Osteoblast (primary cell): Measurements from ENCODE around the gene LTA. TPM values are rescaled to one million over a fixed set of nuclear protein-coding genes. Genes with fewer than 3 reads are reported as not detected.

ENCODE experiments used
- DNase-seq: peaks from one replicate; pipeline ENCODE4 v3.0.0; 2011; ENCODE audit warnings: low spot score, mixed read lengths; ENCODE audit not compliant: insufficient read length; ENCODE audit errors: missing footprints
- H2AFZ ChIP-seq: 2 replicates; pipeline ENCODE4 v1.6.0; 2011; ENCODE audit warnings: mild to moderate bottlenecking, low read length
- H3K27ac ChIP-seq: 2 replicates; pipeline ENCODE4 v1.5.1; 2011; ENCODE audit warnings: mild to moderate bottlenecking, low read depth, low read length, moderate library complexity
- H3K27me3 ChIP-seq: 2 replicates; pipeline ENCODE4 v1.6.0; 2012; ENCODE audit warnings: mild to moderate bottlenecking, control low read depth, inconsistent platforms, low read length, moderate library complexity; ENCODE audit not compliant: insufficient read depth
- H3K36me3 ChIP-seq: 2 replicates; pipeline ENCODE4 v1.5.1; 2011; ENCODE audit warnings: mild to moderate bottlenecking, low read length, control low read depth, moderate library complexity; ENCODE audit not compliant: insufficient read depth
- H3K4me1 ChIP-seq: 2 replicates; pipeline ENCODE4 v1.5.1; 2011; ENCODE audit warnings: mild to moderate bottlenecking, low read length, control low read depth, moderate library complexity; ENCODE audit not compliant: insufficient read depth
- H3K4me2 ChIP-seq: 2 replicates; pipeline ENCODE4 v1.6.0; 2011; ENCODE audit warnings: mild to moderate bottlenecking, low read length; ENCODE audit not compliant: insufficient read depth
- H3K4me3 ChIP-seq: fragments of 200-600 bp; sonication (generic); 3 replicates; pipeline ENCODE4 v1.5.1; 2012; ENCODE audit warnings: mild to moderate bottlenecking, low read length, inconsistent platforms; ENCODE audit not compliant: insufficient read depth
- H3K79me2 ChIP-seq: 2 replicates; pipeline ENCODE4 v1.6.0; 2012; ENCODE audit warnings: mild to moderate bottlenecking, low read length, control low read depth, inconsistent platforms; ENCODE audit not compliant: insufficient read depth
- H3K9me3 ChIP-seq: 2 replicates; pipeline ENCODE4 v1.5.1; 2011; ENCODE audit warnings: low read depth, low read length, control low read depth
- H4K20me1 ChIP-seq: 2 replicates; pipeline ENCODE4 v1.6.0; 2012; ENCODE audit warnings: mild to moderate bottlenecking, low read length, control low read depth; ENCODE audit not compliant: insufficient read depth
- CTCF ChIP-seq: IDR thresholded peaks from 2 replicates; pipeline ENCODE4 v1.5.1; 2011; ENCODE audit warnings: mild to moderate bottlenecking, low read depth, low read length, moderate library complexity; ENCODE audit errors: extremely low read depth
- small RNA-seq: library from RNA; depleted of rRNA; stranded (forward); fragments of <200 nt; gene quantifications from one replicate; pipeline ENCODE3, GENCODE V24; 2012
- total RNA-seq: library from RNA; depleted of rRNA; stranded (reverse); fragments of >200 nt; gene quantifications from 2 replicates; pipeline ENCODE4 v1.2.3, GENCODE V29; 2012

LTA gene
- total RNA-seq, 1 donor, result not detected

- Histone ChIP-seq H3K9me3 (no peaks in the 10 kb centered on the region), H3K4me3 (peak overlapping the region; percentile 99), H3K79me2 (peaks cover 63% of the 10 kb centered on the region), H2AFZ (no peak overlapping the region), H3K27me3 (no peaks in the 10 kb centered on the region), H4K20me1 (peaks cover 47% of the 10 kb centered on the region), H3K36me3 (peaks cover 47% of the 10 kb centered on the region), H3K4me1 (peaks cover 18% of the 10 kb centered on the region), H3K4me2 (peak overlapping the region; percentile 95), H3K27ac (peak overlapping the region; percentile 91)
- TF ChIP-seq CTCF, result no peak
- DNase-seq, result peak; percentile 90
Measured at GRCh38 chr6:31621991-31622390, 49.9 kb downstream of the LTA start.

- Histone ChIP-seq H3K4me2 (peak overlapping the region; percentile 95), H3K9me3 (no peaks in the 10 kb centered on the region), H4K20me1 (peaks cover 51% of the 10 kb centered on the region), H2AFZ (no peak overlapping the region), H3K4me1 (peaks cover 18% of the 10 kb centered on the region), H3K4me3 (peak overlapping the region; percentile 99), H3K27me3 (no peaks in the 10 kb centered on the region), H3K36me3 (peaks cover 54% of the 10 kb centered on the region), H3K27ac (peak overlapping the region; percentile 91), H3K79me2 (peaks cover 70% of the 10 kb centered on the region)
- TF ChIP-seq CTCF, result no peak
- peak; percentile 49 for DNase-seq
Measured at GRCh38 chr6:31622684-31623091, 50.6 kb downstream of the LTA start.

Small RNAs within 50 kb of the gene (small RNA-seq; reads per million reads assigned to genes)
- gene SNORA38 (62.0 reads per million, percentile 96 among the genes with 10 or more reads in this experiment), gene SNORD117 (410 reads per million, percentile 98 among the genes with 10 or more reads in this experiment), gene SNORD84 (not detected), gene UQCRHP1 (not detected)

Other genes starting within 250 kb of the LTA start
- gene HLA-B, start 215.1 kb upstream of the LTA start, total RNA-seq, result 455 and 510 TPM in 2 replicates
- 31.1 and 40.1 TPM in 2 replicates for gene MICA, start 168.7 kb upstream of the LTA start, total RNA-seq
- 12.7 and 14.1 TPM in 2 replicates for gene MICB, start 74.1 kb upstream of the LTA start, total RNA-seq
- gene MCCD1, start 43.3 kb upstream of the LTA start, total RNA-seq, result not detected in 2 replicates
- 240 and 262 TPM in 2 replicates for gene DDX39B, start 30.3 kb upstream of the LTA start, total RNA-seq
- 2.2 and 2.9 TPM in 2 replicates for gene ATP6V1G2, start 25.7 kb upstream of the LTA start, total RNA-seq
- gene NFKBIL1, start 24.7 kb upstream of the LTA start, total RNA-seq, result 43.6 and 56.8 TPM in 2 replicates
- gene TNF, start 3.3 kb downstream of the LTA start, total RNA-seq, result not detected in 2 replicates
- 0.29 TPM in 1 of 2 replicates, not detected in the other for gene LTB, start 10.1 kb downstream of the LTA start, total RNA-seq
- gene LST1, start 14.0 kb downstream of the LTA start, total RNA-seq, result 0.29 TPM in 1 of 2 replicates, not detected in the other
- not detected in 2 replicates for gene NCR3, start 20.7 kb downstream of the LTA start, total RNA-seq
- 0.36 TPM in 1 of 2 replicates, not detected in the other for gene AIF1, start 42.9 kb downstream of the LTA start, total RNA-seq
- gene PRRC2A, start 48.4 kb downstream of the LTA start, total RNA-seq, result 49.2 and 52.2 TPM in 2 replicates
- gene BAG6, start 80.4 kb downstream of the LTA start, total RNA-seq, result 175 and 183 TPM in 2 replicates
- 1.1 and 1.2 TPM in 2 replicates for gene APOM, start 83.6 kb downstream of the LTA start, total RNA-seq
- 21.2 and 21.7 TPM in 2 replicates for gene C6orf47, start 88.5 kb downstream of the LTA start, total RNA-seq
- 22.1 and 23.9 TPM in 2 replicates for gene GPANK1, start 92.7 kb downstream of the LTA start, total RNA-seq
- gene CSNK2B, start 93.8 kb downstream of the LTA start, total RNA-seq, result 124 and 150 TPM in 2 replicates
- gene LY6G5B, start 97.7 kb downstream of the LTA start, total RNA-seq, result 4.1 and 5.4 TPM in 2 replicates
- 0.59 and 0.72 TPM in 2 replicates for gene LY6G5C, start 108.8 kb downstream of the LTA start, total RNA-seq
- gene ABHD16A, start 131.0 kb downstream of the LTA start, total RNA-seq, result 41.0 and 43.4 TPM in 2 replicates
- gene LY6G6F, start 134.6 kb downstream of the LTA start, total RNA-seq, result not detected in 2 replicates
- not detected in 2 replicates for gene LY6G6D, start 143.1 kb downstream of the LTA start, total RNA-seq
- gene LY6G6C, start 149.5 kb downstream of the LTA start, total RNA-seq, result not detected in 2 replicates
- not detected in 2 replicates for gene MPIG6B, start 151.1 kb downstream of the LTA start, total RNA-seq
- gene DDAH2, start 157.0 kb downstream of the LTA start, total RNA-seq, result 96.6 and 97.5 TPM in 2 replicates
- 502 and 581 TPM in 2 replicates for gene CLIC1, start 164.2 kb downstream of the LTA start, total RNA-seq
- gene MSH5, start 167.7 kb downstream of the LTA start, total RNA-seq, result 12.4 and 13.0 TPM in 2 replicates
- 0.59 and 1.4 TPM in 2 replicates for gene SAPCD1, start 190.4 kb downstream of the LTA start, total RNA-seq
- gene VWA7, start 205.0 kb downstream of the LTA start, total RNA-seq, result 0.29 and 0.36 TPM in 2 replicates
- gene VARS1, start 223.5 kb downstream of the LTA start, total RNA-seq, result 40.1 and 42.0 TPM in 2 replicates
- gene LSM2, start 234.7 kb downstream of the LTA start, total RNA-seq, result 18.3 and 22.4 TPM in 2 replicates
- gene HSPA1L, start 243.0 kb downstream of the LTA start, total RNA-seq, result 0.29 and 0.72 TPM in 2 replicates
- 33.3 and 36.9 TPM in 2 replicates for gene HSPA1A, start 243.3 kb downstream of the LTA start, total RNA-seq